Activated T-cell treated with anti-CD3 and anti-CD28 coated beads, Interleukin-2, amount 50 U/mL, for 24 hours (primary cell): ENCODE data around the gene ZNF169.
"Not testable (repeated sequence)": the region's sequence is repeated elsewhere in the genome, so short reads cannot be mapped to it uniquely, and the experiment has no call there.

Source experiments
- DNase-seq: peaks from one replicate; pipeline ENCODE4 v3.0.0-alpha.2; 2020
- H3K27ac Mint-ChIP-seq: 2 replicates; pipeline ENCODE4 v1.8.0; 2020; ENCODE audit warnings: mild to moderate bottlenecking, mixed read lengths
- H3K27me3 Mint-ChIP-seq: 2 replicates; pipeline ENCODE4 v1.8.0; 2020; ENCODE audit warnings: mixed read lengths
- H3K36me3 Mint-ChIP-seq: 2 replicates; pipeline ENCODE4 v1.8.0; 2020; ENCODE audit warnings: low read depth, mixed read lengths
- H3K4me1 Mint-ChIP-seq: 2 replicates; pipeline ENCODE4 v1.8.0; 2020; ENCODE audit warnings: low read depth, mixed read lengths
- H3K4me3 Mint-ChIP-seq: 2 replicates; pipeline ENCODE4 v1.8.0; 2020; ENCODE audit warnings: mild to moderate bottlenecking, moderate library complexity, mixed read lengths
- H3K9me3 Mint-ChIP-seq: 2 replicates; pipeline ENCODE4 v1.8.0; 2020; ENCODE audit warnings: mixed read lengths

The ZNF169 gene

DNA sequence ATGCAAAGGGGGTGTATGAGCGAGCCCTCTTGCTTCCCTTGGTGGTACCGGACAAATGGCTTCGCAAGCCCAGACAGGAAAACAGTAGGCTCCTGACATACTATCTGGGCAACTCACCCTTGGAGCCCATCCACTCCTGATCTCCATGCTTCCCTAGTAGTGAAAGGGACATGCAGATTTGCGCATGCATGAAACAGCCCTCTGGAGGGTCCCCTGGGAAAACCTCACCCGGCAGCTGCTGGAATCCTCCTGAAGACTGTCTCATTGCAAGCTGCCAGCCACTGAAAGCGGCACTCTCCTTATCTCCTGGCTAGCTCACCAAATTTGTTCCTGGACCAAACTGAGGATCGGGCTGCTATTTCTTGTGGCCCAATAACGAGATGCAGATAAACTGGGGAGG lies 10.2 kb downstream of the ZNF169 start:
- Mint-ChIP-seq H3K9me3 (peaks cover 13% of the 10 kb centered on the region), H3K27ac (no peak overlapping the region), H3K4me1 (peaks cover 26% of the 10 kb centered on the region), H3K4me3 (no peak overlapping the region), H3K27me3 (no peaks in the 10 kb centered on the region), H3K36me3 (peaks cover 49% of the 10 kb centered on the region)
- no peak for DNase-seq

DNA sequence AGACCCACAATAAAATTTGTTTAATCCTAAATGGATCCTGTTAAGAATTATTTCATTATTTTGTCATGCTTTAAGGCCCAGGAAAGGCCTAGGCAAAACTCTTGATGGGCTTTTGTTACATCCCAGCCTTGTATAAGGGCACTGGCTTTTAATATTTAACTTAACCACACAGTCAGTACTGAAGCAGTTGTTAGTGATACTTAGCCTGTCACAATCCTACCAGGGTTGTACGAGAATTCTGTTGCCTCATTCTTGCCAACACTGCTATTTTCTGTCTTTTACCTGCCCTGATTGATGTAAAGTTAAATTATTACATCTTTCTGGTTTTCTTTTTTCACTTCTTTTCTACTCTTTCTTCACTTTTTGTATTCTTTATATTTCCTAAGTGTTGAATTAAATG lies 10.9 kb downstream of the ZNF169 start:
- H3K9me3 Mint-ChIP-seq: peaks cover 13% of the 10 kb centered on the region
- H3K4me1 Mint-ChIP-seq: peaks cover 25% of the 10 kb centered on the region
- peaks cover 48% of the 10 kb centered on the region for H3K36me3 Mint-ChIP-seq
- no peak for DNase-seq
- H3K27ac Mint-ChIP-seq: no peak overlapping the region
- no peak overlapping the region for H3K4me3 Mint-ChIP-seq
- H3K27me3 Mint-ChIP-seq: no peaks in the 10 kb centered on the region

- H3K4me3 Mint-ChIP-seq, H3K9me3 Mint-ChIP-seq, H3K27me3 Mint-ChIP-seq, H3K27ac Mint-ChIP-seq, DNase-seq: not testable (repeated sequence)
- Mint-ChIP-seq H3K36me3 (peaks cover 73% of the 10 kb centered on the region), H3K4me1 (peaks cover 23% of the 10 kb centered on the region)
Measured at GRCh38 chr9:94277029-94277428, 17.9 kb downstream of the ZNF169 start.

- Mint-ChIP-seq H3K27ac (no peak overlapping the region), H3K9me3 (peaks cover 6% of the 10 kb centered on the region), H3K36me3 (peaks cover 82% of the 10 kb centered on the region), H3K27me3 (no peaks in the 10 kb centered on the region), H3K4me3 (no peak overlapping the region), H3K4me1 (peaks cover 14% of the 10 kb centered on the region)
- no peak for DNase-seq
Measured at GRCh38 chr9:94277885-94278536, 18.9 kb downstream of the ZNF169 start.

DNA sequence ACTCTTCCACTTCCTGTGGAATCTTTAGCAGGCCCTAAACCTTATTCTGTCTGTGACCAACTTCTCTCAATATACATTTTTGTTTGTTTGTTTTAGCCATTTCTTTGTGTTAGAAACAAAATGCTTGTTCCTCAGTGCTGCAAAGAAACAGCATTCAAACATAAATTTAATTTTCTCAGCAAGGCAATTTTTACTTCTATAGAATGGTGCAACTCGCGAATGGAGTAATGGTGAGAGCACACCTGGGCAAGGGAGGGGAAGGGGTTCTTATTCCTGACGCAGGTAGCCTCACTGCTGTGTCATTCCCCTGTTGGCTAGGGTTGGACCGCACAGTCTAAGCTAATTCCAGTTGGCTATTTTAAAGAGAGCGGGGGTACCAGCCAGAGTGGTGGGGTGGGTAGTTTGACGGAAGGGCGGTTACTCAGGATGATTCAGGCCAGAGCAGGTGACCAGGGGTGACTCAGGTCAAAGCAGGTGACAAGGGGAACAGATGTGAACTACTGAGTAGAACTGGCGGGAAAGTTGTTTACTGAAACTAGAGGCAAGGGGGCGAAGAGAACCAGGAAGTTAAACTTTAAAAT lies 21.4 kb downstream of the ZNF169 start:
- Mint-ChIP-seq H3K4me3 (no peak overlapping the region), H3K9me3 (peaks cover 6% of the 10 kb centered on the region), H3K36me3 (peaks cover 84% of the 10 kb centered on the region), H3K27ac (no peak overlapping the region), H3K4me1 (peaks cover 6% of the 10 kb centered on the region), H3K27me3 (no peaks in the 10 kb centered on the region)
- no peak for DNase-seq

DNA sequence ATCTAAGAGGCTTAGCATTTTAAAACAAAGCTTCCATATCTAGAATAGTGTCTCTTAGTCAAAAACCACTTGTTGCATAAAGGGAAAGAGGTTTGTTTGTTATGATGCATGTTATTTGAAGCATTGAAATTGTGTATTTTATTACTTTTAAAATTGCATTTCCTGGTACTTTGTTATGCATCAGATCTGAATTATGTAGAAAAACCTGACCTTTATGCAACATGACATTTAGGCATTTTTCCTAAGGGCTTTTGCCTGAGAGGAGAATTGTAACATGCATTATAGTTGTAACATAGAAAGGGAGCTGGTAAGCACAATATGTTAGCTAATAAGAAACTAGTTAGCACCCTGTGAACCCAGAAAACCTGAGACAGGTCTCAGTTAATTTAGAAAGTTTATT lies 22.0 kb downstream of the ZNF169 start:
- Mint-ChIP-seq H3K4me1 (peaks cover 5% of the 10 kb centered on the region), H3K27me3 (no peaks in the 10 kb centered on the region), H3K36me3 (peaks cover 85% of the 10 kb centered on the region), H3K9me3 (peaks cover 6% of the 10 kb centered on the region), H3K4me3 (no peak overlapping the region), H3K27ac (no peak overlapping the region)
- no peak for DNase-seq

GRCh38 chr9:94286116-94286515 lies 27.0 kb downstream of the ZNF169 start:
- no peak overlapping the region for H3K27ac Mint-ChIP-seq
- no peaks in the 10 kb centered on the region for H3K4me1 Mint-ChIP-seq
- H3K36me3 Mint-ChIP-seq: peaks cover 81% of the 10 kb centered on the region
- H3K4me3 Mint-ChIP-seq: no peak overlapping the region
- H3K9me3 Mint-ChIP-seq: no peaks in the 10 kb centered on the region
- H3K27me3 Mint-ChIP-seq: no peaks in the 10 kb centered on the region
- no peak for DNase-seq

GRCh38 chr9:94287877-94288513 lies 28.9 kb downstream of the ZNF169 start:
- H3K27me3 Mint-ChIP-seq: no peaks in the 10 kb centered on the region
- no peak overlapping the region for H3K27ac Mint-ChIP-seq
- H3K4me1 Mint-ChIP-seq: no peaks in the 10 kb centered on the region
- no peak for DNase-seq
- H3K36me3 Mint-ChIP-seq: peaks cover 81% of the 10 kb centered on the region
- H3K9me3 Mint-ChIP-seq: no peaks in the 10 kb centered on the region
- no peak overlapping the region for H3K4me3 Mint-ChIP-seq

GRCh38 chr9:94289691-94290090 lies 30.6 kb downstream of the ZNF169 start:
- Mint-ChIP-seq H3K4me3 (no peak overlapping the region), H3K9me3 (no peaks in the 10 kb centered on the region), H3K27me3 (no peaks in the 10 kb centered on the region), H3K4me1 (no peaks in the 10 kb centered on the region), H3K27ac (no peak overlapping the region), H3K36me3 (peaks cover 86% of the 10 kb centered on the region)
- no peak for DNase-seq

DNA sequence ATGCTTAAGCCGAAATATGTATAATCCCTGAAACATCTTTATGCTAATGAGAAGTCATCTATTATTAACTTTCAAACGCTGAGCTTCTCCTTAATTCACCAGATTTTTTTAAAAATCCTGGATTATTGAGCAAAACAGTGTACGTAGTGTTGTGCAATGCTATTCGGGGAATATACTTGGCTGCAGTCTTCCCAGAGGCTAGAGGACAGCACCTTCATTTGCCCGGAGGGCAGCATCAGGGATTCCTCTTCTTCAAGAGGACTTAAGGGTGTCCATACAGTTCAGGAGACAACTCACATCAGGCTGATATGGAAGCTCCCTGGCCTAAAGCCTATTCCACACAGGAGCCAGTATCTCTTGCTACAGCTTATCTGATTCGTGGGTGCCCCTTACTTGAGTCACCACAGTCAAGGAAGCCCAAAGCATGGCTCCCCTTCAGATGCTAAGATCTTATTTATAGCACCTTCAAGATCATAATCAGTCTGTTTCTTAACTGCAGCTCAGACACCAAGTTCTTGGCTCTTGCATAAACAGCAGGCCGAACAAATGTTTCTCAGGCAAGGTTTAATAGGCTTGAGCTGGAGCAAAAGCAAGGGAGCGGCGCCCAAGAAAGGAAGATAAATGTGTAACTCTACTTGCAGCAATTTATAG lies 40.0 kb downstream of the ZNF169 start:
- Mint-ChIP-seq H3K9me3 (no peaks in the 10 kb centered on the region), H3K4me3 (no peak overlapping the region), H3K27ac (no peak overlapping the region), H3K4me1 (no peaks in the 10 kb centered on the region), H3K27me3 (no peaks in the 10 kb centered on the region), H3K36me3 (peaks cover 55% of the 10 kb centered on the region)
- DNase-seq: no peak

DNA sequence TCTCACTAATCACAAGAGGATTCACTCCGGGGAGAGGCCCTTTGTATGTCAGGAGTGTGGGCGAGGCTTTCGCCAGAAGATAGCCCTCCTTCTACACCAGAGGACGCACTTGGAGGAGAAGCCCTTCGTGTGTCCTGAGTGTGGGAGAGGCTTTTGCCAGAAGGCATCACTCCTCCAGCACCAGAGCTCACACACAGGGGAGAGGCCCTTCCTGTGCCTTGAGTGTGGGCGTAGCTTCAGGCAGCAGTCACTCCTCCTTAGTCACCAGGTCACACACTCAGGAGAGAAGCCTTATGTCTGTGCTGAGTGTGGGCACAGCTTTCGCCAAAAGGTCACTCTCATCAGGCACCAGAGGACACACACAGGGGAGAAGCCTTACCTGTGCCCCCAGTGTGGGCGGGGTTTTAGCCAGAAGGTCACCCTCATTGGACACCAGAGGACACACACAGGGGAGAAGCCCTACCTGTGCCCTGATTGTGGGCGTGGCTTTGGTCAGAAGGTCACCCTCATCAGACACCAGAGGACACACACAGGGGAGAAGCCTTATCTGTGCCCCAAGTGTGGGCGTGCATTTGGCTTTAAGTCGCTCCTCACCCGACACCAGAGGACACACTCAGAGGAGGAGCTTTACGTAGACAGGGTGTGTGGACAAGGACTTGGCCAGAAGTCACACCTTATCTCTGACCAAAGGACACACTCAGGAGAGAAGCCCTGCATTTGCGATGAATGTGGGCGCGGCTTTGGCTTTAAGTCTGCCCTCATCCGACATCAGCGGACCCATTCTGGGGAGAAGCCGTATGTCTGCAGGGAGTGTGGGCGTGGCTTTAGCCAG lies 41.6 kb downstream of the ZNF169 start:
- Mint-ChIP-seq H3K4me1 (no peaks in the 10 kb centered on the region), H3K27ac (no peak overlapping the region), H3K4me3 (no peak overlapping the region), H3K27me3 (no peaks in the 10 kb centered on the region), H3K36me3 (peaks cover 43% of the 10 kb centered on the region), H3K9me3 (no peaks in the 10 kb centered on the region)
- DNase-seq: no peak

- H3K36me3 Mint-ChIP-seq: peaks cover 35% of the 10 kb centered on the region
- H3K4me3 Mint-ChIP-seq: no peak overlapping the region
- H3K4me1 Mint-ChIP-seq: no peaks in the 10 kb centered on the region
- no peak overlapping the region for H3K27ac Mint-ChIP-seq
- DNase-seq: no peak
- H3K9me3 Mint-ChIP-seq: no peaks in the 10 kb centered on the region
- no peaks in the 10 kb centered on the region for H3K27me3 Mint-ChIP-seq
Measured at GRCh38 chr9:94301583-94301982, 42.5 kb downstream of the ZNF169 start.

DNA sequence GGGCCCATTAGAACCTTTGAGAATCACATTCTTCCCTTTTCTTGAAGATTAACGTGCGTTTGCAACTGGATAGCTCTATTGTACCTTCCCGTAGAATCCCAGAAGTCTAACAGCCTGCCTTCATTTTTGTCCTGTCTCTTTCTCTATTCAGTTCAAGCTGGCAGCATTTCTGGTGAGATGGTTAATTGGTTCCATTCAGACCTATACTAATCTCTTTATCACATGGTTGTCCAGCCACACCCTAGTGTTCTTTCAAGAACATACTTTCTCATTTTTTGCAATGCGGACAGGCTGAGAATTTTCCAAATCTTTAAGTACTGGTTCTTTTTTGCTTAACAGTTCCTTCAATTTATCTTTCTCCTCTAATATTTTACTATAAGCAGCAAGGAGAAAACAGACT lies 43.3 kb downstream of the ZNF169 start:
- no peak overlapping the region for H3K4me3 Mint-ChIP-seq
- peaks cover 27% of the 10 kb centered on the region for H3K36me3 Mint-ChIP-seq
- H3K4me1 Mint-ChIP-seq: no peaks in the 10 kb centered on the region
- no peak overlapping the region for H3K27ac Mint-ChIP-seq
- H3K27me3 Mint-ChIP-seq: no peaks in the 10 kb centered on the region
- no peaks in the 10 kb centered on the region for H3K9me3 Mint-ChIP-seq
- DNase-seq: no peak

GRCh38 chr9:94303321-94303720 lies 44.2 kb downstream of the ZNF169 start:
- no peaks in the 10 kb centered on the region for H3K27me3 Mint-ChIP-seq

More at GRCh38 chr9:94303321-94303720, 44.2 kb downstream of the ZNF169 start:
- Mint-ChIP-seq H3K36me3 (peaks cover 27% of the 10 kb centered on the region), H3K27ac (no peak overlapping the region), H3K4me3 (no peak overlapping the region), H3K9me3 (no peaks in the 10 kb centered on the region), H3K4me1 (no peaks in the 10 kb centered on the region)
- DNase-seq: no peak
